GM12873 (cell line): Measurements from ENCODE around the gene KAT6B.

Source experiments
- CTCF ChIP-seq: IDR thresholded peaks from 2 replicates; pipeline ENCODE4 v1.5.1; 2012; ENCODE audit warnings: low read depth, mild to moderate bottlenecking, moderate library complexity, low read length, control low read depth; ENCODE audit not compliant: insufficient read depth; ENCODE audit errors: missing control alignments

Gene KAT6B

GRCh38 chr10:74826142-74827044 is at the start of gene KAT6B:
Gene KAT6B, plus strand, starts transcription at chr10:74826600. Its CDS starts 16,258 bp downstream, at chr10:74842858.
- peak; percentile 50 for TF ChIP-seq CTCF

DNA sequence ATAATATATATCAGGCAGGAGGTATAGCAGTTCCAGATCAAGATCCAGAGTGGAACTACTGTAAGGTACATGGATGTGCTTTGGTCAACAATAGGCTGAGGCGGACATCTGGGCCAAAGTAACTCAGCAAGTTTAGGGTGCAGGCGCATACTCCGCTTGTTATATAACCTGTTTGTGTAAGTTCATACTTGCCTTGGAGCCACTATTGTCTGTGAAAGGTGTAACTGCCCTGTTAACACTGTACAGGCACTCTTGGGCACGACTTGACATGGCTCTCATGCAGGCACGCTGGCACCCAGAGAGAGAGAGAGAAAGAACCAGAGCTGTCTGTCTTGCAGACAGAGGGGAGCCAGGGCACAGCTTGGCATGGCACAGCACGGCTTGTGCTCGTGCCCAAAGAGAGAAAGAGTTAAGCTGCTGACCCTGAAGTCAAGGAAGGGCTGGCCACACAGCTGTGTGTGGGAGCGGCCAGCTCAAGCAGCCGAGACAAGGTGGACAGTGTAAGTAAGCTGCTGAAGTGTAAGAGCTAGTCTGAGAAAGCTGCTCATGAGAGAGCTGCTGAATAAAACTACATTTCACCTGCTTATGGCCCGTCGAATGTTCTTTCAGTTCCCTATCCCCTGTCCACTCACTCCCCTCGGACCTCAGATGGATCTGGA is 47.8 kb upstream of the KAT6B start:
- no peak for TF ChIP-seq CTCF

GRCh38 chr10:74784462-74784861 is 41.9 kb upstream of the KAT6B start:
- TF ChIP-seq CTCF = no peak

DNA sequence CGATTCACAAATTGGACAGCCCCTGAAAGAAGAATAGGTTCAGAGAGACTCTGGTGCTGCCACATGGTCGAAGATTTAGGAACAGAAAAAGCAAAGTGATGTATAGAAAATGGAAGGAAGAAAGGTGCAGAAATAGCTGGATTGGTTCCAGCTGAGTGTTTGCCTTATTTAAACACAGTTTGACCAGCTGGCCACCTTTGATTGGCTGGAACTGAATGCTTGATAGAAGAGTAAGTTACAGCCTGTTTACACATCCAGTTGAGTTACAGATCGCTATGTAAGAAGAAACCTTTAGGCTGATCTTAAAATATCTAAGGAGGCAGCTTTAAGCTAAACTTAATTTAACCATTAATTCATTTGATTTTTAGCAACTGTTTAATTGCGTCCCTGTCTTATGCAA is 40.3 kb upstream of the KAT6B start:
- TF ChIP-seq CTCF = no peak

- no peak for TF ChIP-seq CTCF
Measured at GRCh38 chr10:74787457-74787856, 38.9 kb upstream of the KAT6B start.

GRCh38 chr10:74792726-74793125 is 33.7 kb upstream of the KAT6B start:
- no peak for TF ChIP-seq CTCF

GRCh38 chr10:74794531-74794930 is 31.9 kb upstream of the KAT6B start:
- no peak for TF ChIP-seq CTCF
